Embryonic facial prominence (tissue), 1 donor: ENCODE data around the gene ADH1C.
A peak's percentile ranks its signal among the peaks of the same experiment; 100 is the strongest.

Experiments used
- DNase-seq: peaks from one replicate; pipeline ENCODE4 v3.0.0-alpha.2; 2016; ENCODE audit errors: extremely low spot score

ADH1C gene

GRCh38 chr4:99301376-99302164 lies 51.0 kb downstream of the ADH1C start:
- DNase-seq: no peak

- peak; percentile 59 for DNase-seq
These were observed 51.6 kb downstream of the ADH1C start for GRCh38 chr4:99300934-99301333.

GRCh38 chr4:99293357-99293756 lies 59.2 kb downstream of the ADH1C start:
- no peak for DNase-seq

GRCh38 chr4:99290848-99291786 lies 61.4 kb downstream of the ADH1C start, which contains the start of gene ADH1A:
Gene ADH1A, minus strand, starts transcription at chr4:99290985. Its CDS starts 71 bp downstream, at chr4:99290914.
- DNase-seq: no peak
